Stimulated activated naive CD8-positive, alpha-beta T cell treated with anti-CD3 and anti-CD28 coated beads, Interleukin-15, amount 100 ng/mL, for 72 hours (primary cell): ENCODE measurements around the gene OR1N1.
"Not testable (repeated sequence)": the region's sequence is repeated elsewhere in the genome, so short reads cannot be mapped to it uniquely, and the experiment has no call there.

ENCODE experiments used
- ATAC-seq: fragments of 150-1000 bp; cut with Tn5 transposase; 2 replicates; pipeline ENCODE4 v1.10.0; 2021; ENCODE audit warnings: mild to moderate bottlenecking, moderate library complexity
- DNase-seq, 2 donors: peaks; one replicate each; pipeline ENCODE4 v3.0.0; 2021 to 2022
- H3K27ac Mint-ChIP-seq, 2 donors: one replicate each; pipeline ENCODE4 v1.8.0; 2022; ENCODE audit warnings: mild to moderate bottlenecking in 2 of 2, mixed read lengths in 2 of 2, moderate library complexity in 2 of 2
- H3K27me3 Mint-ChIP-seq: one replicate; pipeline ENCODE4 v1.8.0; 2022; ENCODE audit warnings: mixed read lengths
- H3K4me1 Mint-ChIP-seq: one replicate; pipeline ENCODE4 v1.8.0; 2022; ENCODE audit warnings: mild to moderate bottlenecking, mixed read lengths
- H3K4me3 Mint-ChIP-seq, 2 donors: one replicate each; pipeline ENCODE4 v1.8.0; 2022; ENCODE audit warnings: mild to moderate bottlenecking in 2 of 2, mixed read lengths in 2 of 2, moderate library complexity in 1 of 2
- H3K9me3 Mint-ChIP-seq, 2 donors: one replicate each; pipeline ENCODE4 v1.8.0; 2022; ENCODE audit warnings: mixed read lengths in 2 of 2

Gene OR1N1

GRCh38 chr9:122527193-122527592 lies at the start of gene OR1N1:
Gene OR1N1 (minus strand): TSS chr9:122527293. CDS start chr9:122527293, 0 bp downstream.
- peaks cover 0 to 7% of the 10 kb centered on the region in 2 donors for H3K9me3 Mint-ChIP-seq
- peak within 1 kb of the TSS in 1 of 2 donors; percentile 19 for H3K4me3 Mint-ChIP-seq
- H3K4me1 Mint-ChIP-seq = peaks cover 7% of the 10 kb centered on the region
- peaks cover 17% of the 10 kb centered on the region for H3K27me3 Mint-ChIP-seq
- H3K27ac Mint-ChIP-seq = peak within 1 kb of the TSS in 1 of 2 donors; percentile 22
- DNase-seq = no peak
- ATAC-seq = no peak

GRCh38 chr9:122572456-122572855 lies 45.4 kb upstream of the OR1N1 start:
- Mint-ChIP-seq H3K4me3 (no peak overlapping the region), H3K9me3 (peaks cover 0 to 5% of the 10 kb centered on the region in 2 donors), H3K27ac (peak overlapping the region in 1 of 2 donors; percentile 81), H3K27me3 (no peaks in the 10 kb centered on the region), H3K4me1 (peaks cover 21% of the 10 kb centered on the region)
- DNase-seq = peak in 1 of 2 donors; percentile 21
- ATAC-seq = peak; percentile 99

- DNase-seq = no peak
- peaks cover 16% of the 10 kb centered on the region for H3K4me1 Mint-ChIP-seq
- peaks cover 0 to 7% of the 10 kb centered on the region in 2 donors for H3K9me3 Mint-ChIP-seq
- H3K27me3 Mint-ChIP-seq = no peaks in the 10 kb centered on the region
- no peak overlapping the region for H3K4me3 Mint-ChIP-seq
- H3K27ac Mint-ChIP-seq = no peak overlapping the region
- ATAC-seq = no peak
Measured at GRCh38 chr9:122567901-122568300, 40.8 kb upstream of the OR1N1 start.

- Mint-ChIP-seq H3K4me1 (peaks cover 16% of the 10 kb centered on the region), H3K4me3 (peak overlapping the region in 1 of 2 donors; percentile 23), H3K27me3 (peaks cover 21% of the 10 kb centered on the region), H3K27ac (no peak overlapping the region), H3K9me3 (peaks cover 4 to 32% of the 10 kb centered on the region in 2 donors)
- ATAC-seq = peak; percentile 98
- DNase-seq = peak; percentile 30 to 59
Measured at GRCh38 chr9:122562134-122562760, 35.2 kb upstream of the OR1N1 start.

GRCh38 chr9:122561446-122561845 lies 34.4 kb upstream of the OR1N1 start:
- Mint-ChIP-seq H3K4me1 (peaks cover 16% of the 10 kb centered on the region), H3K9me3 (peaks cover 4 to 32% of the 10 kb centered on the region in 2 donors), H3K4me3 (no peak overlapping the region), H3K27me3 (peaks cover 21% of the 10 kb centered on the region), H3K27ac (no peak overlapping the region)
- DNase-seq (no peak), ATAC-seq (no peak)

- Mint-ChIP-seq H3K4me3 (no peak within 1 kb of the TSS), H3K27me3 (peaks cover 25% of the 10 kb centered on the region), H3K9me3 (peaks cover 0 to 10% of the 10 kb centered on the region in 2 donors), H3K27ac (peak within 1 kb of the TSS; percentile 5 to 16), H3K4me1 (no peaks in the 10 kb centered on the region)
- ATAC-seq (no peak), DNase-seq (no peak)
Measured at GRCh38 chr9:122552812-122553211, 25.7 kb upstream of the OR1N1 start, which contains the start of gene OR1N2. Gene OR1N2 (plus strand): TSS chr9:122553112. CDS start chr9:122553212, 100 bp downstream.

- Mint-ChIP-seq H3K4me1 (no peaks in the 10 kb centered on the region), H3K4me3 (no peak overlapping the region), H3K9me3 (peaks cover 0 to 10% of the 10 kb centered on the region in 2 donors), H3K27me3 (peaks cover 33% of the 10 kb centered on the region), H3K27ac (no peak overlapping the region)
- no peak for ATAC-seq
- no peak for DNase-seq
Measured at GRCh38 chr9:122551371-122551770, 24.3 kb upstream of the OR1N1 start.

- no peak for DNase-seq
- no peak overlapping the region for H3K27ac Mint-ChIP-seq
- H3K27me3 Mint-ChIP-seq = peaks cover 25% of the 10 kb centered on the region
- H3K4me1 Mint-ChIP-seq = no peaks in the 10 kb centered on the region
- no peak for ATAC-seq
- peaks cover 0 to 10% of the 10 kb centered on the region in 2 donors for H3K9me3 Mint-ChIP-seq
- no peak overlapping the region for H3K4me3 Mint-ChIP-seq
Measured at GRCh38 chr9:122546196-122546595, 19.1 kb upstream of the OR1N1 start.

- Mint-ChIP-seq H3K4me1 (no peaks in the 10 kb centered on the region), H3K9me3 (peaks cover 7 to 8% of the 10 kb centered on the region in 2 donors), H3K27ac (no peak overlapping the region), H3K4me3 (no peak overlapping the region), H3K27me3 (peaks cover 8% of the 10 kb centered on the region)
- ATAC-seq (no peak), DNase-seq (no peak)
Measured at GRCh38 chr9:122538757-122539156, 11.7 kb upstream of the OR1N1 start.

GRCh38 chr9:122537066-122537465 lies 10.0 kb upstream of the OR1N1 start:
- DNase-seq, H3K27ac Mint-ChIP-seq, H3K4me3 Mint-ChIP-seq, H3K27me3 Mint-ChIP-seq, ATAC-seq, H3K9me3 Mint-ChIP-seq, H3K4me1 Mint-ChIP-seq: not testable (repeated sequence)

GRCh38 chr9:122536134-122536533 lies 9.0 kb upstream of the OR1N1 start:
- Mint-ChIP-seq H3K4me1 (no peaks in the 10 kb centered on the region), H3K27ac (no peak overlapping the region), H3K9me3 (peaks cover 7 to 8% of the 10 kb centered on the region in 2 donors), H3K4me3 (no peak overlapping the region), H3K27me3 (no peaks in the 10 kb centered on the region)
- DNase-seq (no peak), ATAC-seq (no peak)

- not testable (repeated sequence) for ATAC-seq, H3K4me3 Mint-ChIP-seq, H3K27ac Mint-ChIP-seq, H3K9me3 Mint-ChIP-seq, H3K4me1 Mint-ChIP-seq, H3K27me3 Mint-ChIP-seq, DNase-seq
Measured at GRCh38 chr9:122531157-122531556, 4.1 kb upstream of the OR1N1 start.

- Mint-ChIP-seq H3K27ac (peak overlapping the region in 1 of 2 donors; percentile 22), H3K4me3 (peak overlapping the region in 1 of 2 donors; percentile 19), H3K4me1 (peaks cover 7% of the 10 kb centered on the region), H3K9me3 (peaks cover 0 to 7% of the 10 kb centered on the region in 2 donors), H3K27me3 (peaks cover 17% of the 10 kb centered on the region)
- DNase-seq = no peak
- ATAC-seq = no peak
Measured at GRCh38 chr9:122526602-122527001, 491 bp downstream of the OR1N1 start.

GRCh38 chr9:122519376-122519775 lies 7.7 kb downstream of the OR1N1 start:
- no peak overlapping the region for H3K4me3 Mint-ChIP-seq
- ATAC-seq = no peak
- H3K9me3 Mint-ChIP-seq = no peaks in the 10 kb centered on the region
- no peaks in the 10 kb centered on the region for H3K4me1 Mint-ChIP-seq
- peaks cover 15% of the 10 kb centered on the region for H3K27me3 Mint-ChIP-seq
- no peak for DNase-seq
- no peak overlapping the region for H3K27ac Mint-ChIP-seq

GRCh38 chr9:122518841-122519240 lies 8.3 kb downstream of the OR1N1 start, which contains the start of gene OR1J4:
Gene OR1J4 (plus strand): TSS chr9:122519141. CDS start chr9:122519141, 0 bp downstream.
- DNase-seq (no peak), ATAC-seq (no peak)
- Mint-ChIP-seq H3K9me3 (no peaks in the 10 kb centered on the region), H3K4me3 (no peak within 1 kb of the TSS), H3K27ac (no peak within 1 kb of the TSS), H3K4me1 (no peaks in the 10 kb centered on the region), H3K27me3 (peaks cover 14% of the 10 kb centered on the region)

GRCh38 chr9:122518226-122518625 lies 8.9 kb downstream of the OR1N1 start:
- no peaks in the 10 kb centered on the region for H3K9me3 Mint-ChIP-seq
- no peaks in the 10 kb centered on the region for H3K4me1 Mint-ChIP-seq
- peaks cover 14% of the 10 kb centered on the region for H3K27me3 Mint-ChIP-seq
- DNase-seq (no peak), ATAC-seq (no peak)
- no peak overlapping the region for H3K27ac Mint-ChIP-seq
- no peak overlapping the region for H3K4me3 Mint-ChIP-seq
